Kidney (tissue), 14 donors: Measurements from ENCODE around the gene CNTD1. TPM values are rescaled to one million over a fixed set of nuclear protein-coding genes. Genes with fewer than 3 reads are reported as not detected.
A peak's percentile ranks its signal among the peaks of the same experiment; 100 is the strongest.
"Not testable (repeated sequence)": the region's sequence is repeated elsewhere in the genome, so short reads cannot be mapped to it uniquely, and the experiment has no call there.

Experiments
- DNase-seq, 5 donors: peaks; one replicate each; pipeline ENCODE4 v3.0.0-alpha.2; 2013 to 2020
- FAIRE-seq: peaks from 2 replicates; lab custom pipeline; 2012; peaks lifted over from hg19 to GRCh38; lab: Jason Lieb, UNC
- H3K27ac ChIP-seq, 2 donors: one replicate each; pipeline ENCODE4 v1.7.0; 2013; ENCODE audit warnings: low read depth in 2 of 2, low read length in 2 of 2, inconsistent platforms in 1 of 2
- H3K27me3 ChIP-seq: one replicate; pipeline ENCODE4 v1.7.1; 2013; ENCODE audit warnings: low read length, inconsistent platforms; ENCODE audit not compliant: control insufficient read depth, insufficient read depth
- H3K36me3 ChIP-seq, 3 donors: one replicate each; pipeline versions ENCODE4 v1.7.0 to v1.7.1; 2013; ENCODE audit warnings: low read length in 3 of 3, control low read depth in 1 of 3, inconsistent platforms in 1 of 3; ENCODE audit not compliant: insufficient read depth in 3 of 3, control insufficient read depth in 2 of 3
- H3K4me1 ChIP-seq, 3 donors: one replicate each; pipeline versions ENCODE4 v1.7.0 to v1.7.1; 2013; ENCODE audit warnings: low read length in 3 of 3, inconsistent platforms in 1 of 3, low read depth in 1 of 3; ENCODE audit not compliant: control insufficient read depth in 2 of 3, insufficient read depth in 2 of 3
- H3K4me3 ChIP-seq, 3 donors: one replicate each; pipeline versions ENCODE4 v1.7.0 to v1.8.1; 2013; ENCODE audit warnings: low read length in 3 of 3, control low read depth in 1 of 3, inconsistent platforms in 1 of 3
- H3K9ac ChIP-seq, 3 donors: one replicate each; pipeline versions ENCODE4 v1.7.0 to v1.7.1; 2013; ENCODE audit warnings: low read length in 3 of 3, control low read depth in 1 of 3, inconsistent platforms in 1 of 3
- H3K9me3 ChIP-seq, 3 donors: one replicate each; pipeline versions ENCODE4 v1.7.0 to v1.7.1; 2013; ENCODE audit warnings: low read length in 3 of 3, control low read depth in 1 of 3, inconsistent platforms in 1 of 3; ENCODE audit not compliant: control insufficient read depth in 2 of 3, insufficient read depth in 1 of 3
- intact Hi-C: fragments of 100-400 bp; cut with DNase I; formaldehyde crosslinking; loops from one replicate; pipeline ENCODE4 v1.11.1; 2022
- polyA plus RNA-seq: library from polyadenylated mRNA; stranded (reverse); fragments of 350-450 nt; fragmentation: Illumina TruSeq; extraction: RNeasy Lipid Tissue Mini Kit (QIAGEN cat#74804); gene quantifications from one replicate; pipeline ENCODE4 v1.2.3, GENCODE V29; 2014; ENCODE audit warnings: low read depth, low replicate concordance; ENCODE audit not compliant: insufficient read depth
- total RNA-seq: library from RNA; stranded (reverse); fragmentation: NEBNext Ultra II Directional; extraction: Animal tissue kit (Norgen Biotek cat#: 25700); gene quantifications from one replicate; pipeline ENCODE4 v1.2.1, GENCODE V29; 2021
- TF ChIP-seq, protein P1 (sequence below): IDR thresholded peaks from 3 replicates; pipeline ENCODE4 v1.5.1; 2012; ENCODE audit warnings: mild to moderate bottlenecking, moderate library complexity, borderline replicate concordance; ENCODE audit not compliant: insufficient read depth; ENCODE audit errors: extremely low read depth
- donor health status: control.
- donor health status: control.
- donor health status: control.
- donor health status: control.
- donor health status: control.
- donor health status: DM: yes; HTN: yes; CAD: no.
- donor health status: Normal renal cell carcinoma (clear cell type).

Gene CNTD1
- total and polyA plus RNA-seq, 2 donors from 2014 or later = 0.60 to 0.95 TPM

GRCh38 chr17:42849451-42850181 is 51.0 kb downstream of the CNTD1 start:
- H3K4me3 ChIP-seq = peak overlapping the region in 2 of 3 donors; percentile 29 to 30
- no peaks in the 10 kb centered on the region for H3K27me3 ChIP-seq
- H3K9me3 ChIP-seq = no peaks in the 10 kb centered on the region
- DNase-seq = peak in 4 of 5 donors; percentile 31 to 89 (median 50)
- no peak for FAIRE-seq
- peaks cover 0 to 5% (median 2%) of the 10 kb centered on the region in 3 donors for H3K36me3 ChIP-seq
- H3K4me1 ChIP-seq = peaks cover 4 to 21% (median 12%) of the 10 kb centered on the region in 3 donors
- TF ChIP-seq, protein P1, sequence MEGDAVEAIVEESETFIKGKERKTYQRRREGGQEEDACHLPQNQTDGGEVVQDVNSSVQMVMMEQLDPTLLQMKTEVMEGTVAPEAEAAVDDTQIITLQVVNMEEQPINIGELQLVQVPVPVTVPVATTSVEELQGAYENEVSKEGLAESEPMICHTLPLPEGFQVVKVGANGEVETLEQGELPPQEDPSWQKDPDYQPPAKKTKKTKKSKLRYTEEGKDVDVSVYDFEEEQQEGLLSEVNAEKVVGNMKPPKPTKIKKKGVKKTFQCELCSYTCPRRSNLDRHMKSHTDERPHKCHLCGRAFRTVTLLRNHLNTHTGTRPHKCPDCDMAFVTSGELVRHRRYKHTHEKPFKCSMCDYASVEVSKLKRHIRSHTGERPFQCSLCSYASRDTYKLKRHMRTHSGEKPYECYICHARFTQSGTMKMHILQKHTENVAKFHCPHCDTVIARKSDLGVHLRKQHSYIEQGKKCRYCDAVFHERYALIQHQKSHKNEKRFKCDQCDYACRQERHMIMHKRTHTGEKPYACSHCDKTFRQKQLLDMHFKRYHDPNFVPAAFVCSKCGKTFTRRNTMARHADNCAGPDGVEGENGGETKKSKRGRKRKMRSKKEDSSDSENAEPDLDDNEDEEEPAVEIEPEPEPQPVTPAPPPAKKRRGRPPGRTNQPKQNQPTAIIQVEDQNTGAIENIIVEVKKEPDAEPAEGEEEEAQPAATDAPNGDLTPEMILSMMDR = no peak
- no peak overlapping the region for H3K9ac ChIP-seq
- H3K27ac ChIP-seq = no peak overlapping the region
- intact Hi-C loops = no loop called here

DNA sequence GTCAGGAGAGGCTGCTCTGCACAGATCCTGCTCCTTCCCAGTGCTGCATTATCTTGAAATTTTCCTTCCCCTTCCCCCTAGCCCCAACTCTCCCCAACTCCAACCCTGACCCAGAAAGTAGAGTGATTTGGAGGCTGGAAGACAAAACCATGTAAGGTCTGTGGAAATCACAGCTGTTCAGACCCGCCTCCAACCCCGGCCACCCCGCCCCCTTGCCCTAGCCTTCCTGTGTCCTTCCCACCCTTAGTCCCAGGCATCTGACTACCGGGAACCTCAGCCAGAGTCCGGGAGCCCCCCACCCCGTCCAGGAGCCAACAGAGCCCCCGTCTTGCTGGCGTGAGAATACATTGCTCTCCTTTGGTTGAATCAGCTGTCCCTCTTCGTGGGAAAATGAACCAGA is 52.3 kb downstream of the CNTD1 start, which contains the start of gene AOC3:
Gene AOC3 (plus strand): TSS at position 246 of the 400 bp plus-strand sequence. CDS start 145 bp downstream, at position 391.
- no peak for FAIRE-seq
- DNase-seq = peak in 2 of 5 donors; percentile 41 to 92
- no peaks in the 10 kb centered on the region for H3K36me3 ChIP-seq
- peaks cover 4 to 23% (median 9%) of the 10 kb centered on the region in 3 donors for H3K4me1 ChIP-seq
- H3K27me3 ChIP-seq = no peaks in the 10 kb centered on the region
- TF ChIP-seq, protein P1 = no peak
- no peaks in the 10 kb centered on the region for H3K9me3 ChIP-seq
- peak within 1 kb of the TSS in 1 of 3 donors; percentile 37 for H3K4me3 ChIP-seq
- no peak within 1 kb of the TSS for H3K9ac ChIP-seq
- no peak within 1 kb of the TSS for H3K27ac ChIP-seq
- intact Hi-C loops = no loop called here

GRCh38 chr17:42851371-42852240 is 52.9 kb downstream of the CNTD1 start:
- FAIRE-seq, intact Hi-C loops: not testable (repeated sequence)
- peak overlapping the region in 1 of 3 donors; percentile 44 for H3K4me3 ChIP-seq

More at GRCh38 chr17:42851371-42852240, 52.9 kb downstream of the CNTD1 start:
- not testable (repeated sequence) for H3K27ac ChIP-seq, H3K9me3 ChIP-seq, DNase-seq, H3K27me3 ChIP-seq, H3K36me3 ChIP-seq, H3K9ac ChIP-seq
- peaks cover 4 to 23% (median 9%) of the 10 kb centered on the region in 3 donors for H3K4me1 ChIP-seq
